NCI-H2196 treated with DMSO at 0.1 percent for 48 hours (cell line): ENCODE results near the gene RSPH6A.

Experiments used
- DNase-seq: peaks from one replicate; lab custom pipeline; 2025; ENCODE audit not compliant: unreplicated experiment; lab: John Stamatoyannopoulos, UW

RSPH6A gene

GRCh38 chr19:45781214-45782161, 33.6 kb downstream of the RSPH6A start:
- DNase-seq: peak; percentile 68

DNA sequence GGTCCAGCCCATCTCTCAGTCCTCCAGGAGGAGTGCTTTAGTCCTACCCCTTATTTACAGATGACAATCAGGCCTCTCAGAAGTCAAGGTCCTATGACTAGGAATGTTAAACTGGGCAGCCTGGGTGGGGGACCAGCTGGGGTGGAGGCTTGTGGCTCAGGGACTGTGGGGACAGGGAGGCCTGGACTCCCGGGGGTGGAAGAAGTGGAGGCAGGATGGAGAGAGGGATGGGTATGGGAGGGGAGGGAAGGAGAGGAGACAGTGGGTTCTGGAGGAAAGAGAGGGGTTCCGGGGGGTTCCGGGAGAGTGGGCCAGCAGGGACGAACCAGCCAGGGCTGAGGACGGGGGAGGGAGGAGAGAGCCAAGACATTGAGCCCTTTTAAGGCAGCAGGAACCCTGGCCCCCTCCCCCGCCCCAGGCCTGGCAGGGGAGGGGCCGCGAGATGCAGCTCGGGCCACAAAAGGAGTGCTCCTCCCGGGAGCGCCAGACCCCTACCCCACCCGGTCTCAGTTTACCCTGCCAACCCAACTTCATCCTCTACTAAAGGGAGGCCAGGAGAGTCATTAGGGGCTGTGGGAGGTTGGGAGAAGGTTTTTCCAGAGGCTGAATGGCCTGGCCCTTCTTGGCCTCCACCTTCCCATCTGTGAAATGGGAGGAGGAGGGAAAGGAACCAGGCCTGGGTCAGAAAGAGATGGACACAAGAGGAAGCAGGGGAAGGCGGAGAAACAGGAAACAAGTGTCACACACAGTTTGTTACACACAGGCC, 34.5 kb downstream of the RSPH6A start:
- no peak for DNase-seq

DNA sequence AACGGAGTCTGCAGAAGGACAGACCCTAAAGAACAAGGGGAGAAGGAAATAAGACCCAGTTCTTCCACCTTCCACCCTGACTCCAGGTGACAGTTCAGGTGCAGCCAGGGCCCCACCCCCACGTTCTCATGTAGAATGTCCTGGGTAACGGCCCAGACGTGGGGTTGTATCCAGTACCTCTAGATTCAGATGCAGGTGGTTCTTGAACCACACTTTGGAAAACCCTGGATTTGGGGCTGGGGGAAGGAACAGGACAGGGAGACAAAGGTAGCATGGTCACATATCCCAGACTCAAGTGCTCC, 35.0 kb downstream of the RSPH6A start:
- DNase-seq: no peak

- DNase-seq: peak; percentile 75
These were observed 35.6 kb downstream of the RSPH6A start for GRCh38 chr19:45779231-45780145.

DNA sequence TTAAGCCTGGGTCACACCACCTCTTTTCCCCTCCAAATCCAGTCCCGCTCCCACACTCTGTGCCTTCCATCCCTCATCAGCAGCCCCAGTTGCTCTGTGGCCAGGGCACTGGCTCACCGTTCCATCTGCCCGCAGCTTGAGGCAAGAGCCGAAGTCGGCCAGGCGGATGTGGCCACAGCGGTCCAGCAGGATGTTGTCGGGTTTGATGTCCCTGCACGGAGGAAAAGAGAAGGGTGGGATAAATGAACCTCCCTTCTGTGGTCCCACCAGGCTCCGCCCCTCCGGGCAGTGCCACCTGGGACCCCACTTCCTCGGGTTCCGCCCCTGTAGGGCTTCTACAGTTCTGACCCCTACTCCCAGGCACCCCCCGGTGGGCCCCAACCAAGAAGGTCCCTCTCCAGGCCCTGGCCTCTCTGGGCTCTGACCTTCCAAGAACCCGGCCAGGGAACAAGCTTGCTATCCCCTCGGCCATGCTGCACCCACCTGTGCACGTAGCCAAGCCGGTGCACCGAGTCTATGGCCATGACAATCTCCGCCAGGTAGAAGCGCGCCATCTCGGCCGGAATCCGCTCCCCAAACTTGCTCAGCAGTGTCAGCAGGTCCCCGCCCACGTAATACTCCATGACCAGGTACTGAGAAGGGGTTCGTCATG, 37.0 kb downstream of the RSPH6A start:
- no peak for DNase-seq

GRCh38 chr19:45777395-45777961, 37.6 kb downstream of the RSPH6A start:
- no peak for DNase-seq

GRCh38 chr19:45774765-45775164, 40.3 kb downstream of the RSPH6A start:
- no peak for DNase-seq

DNA sequence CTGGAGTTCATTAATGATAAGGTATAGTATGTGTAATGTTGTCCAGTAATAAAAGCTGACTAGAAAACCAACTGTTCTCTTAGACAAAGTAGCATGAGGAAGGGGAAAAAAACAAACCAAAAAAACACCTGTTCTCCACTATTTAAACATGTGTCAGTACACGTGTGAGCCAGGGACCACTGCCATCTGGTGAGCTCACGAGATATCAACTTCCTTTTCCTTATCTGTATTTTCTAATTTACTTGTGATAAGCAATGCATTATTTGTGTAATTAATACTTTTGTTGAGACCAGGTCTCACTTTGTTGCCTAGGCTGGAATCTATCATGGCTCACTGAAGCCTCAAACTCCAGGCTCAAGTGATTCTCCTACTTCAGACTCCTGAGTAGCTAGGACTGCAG, 41.7 kb downstream of the RSPH6A start:
- no peak for DNase-seq

- DNase-seq: no peak
These were observed 42.2 kb downstream of the RSPH6A start for GRCh38 chr19:45772912-45773311.

GRCh38 chr19:45772130-45772840, 42.8 kb downstream of the RSPH6A start:
- no peak for DNase-seq

DNA sequence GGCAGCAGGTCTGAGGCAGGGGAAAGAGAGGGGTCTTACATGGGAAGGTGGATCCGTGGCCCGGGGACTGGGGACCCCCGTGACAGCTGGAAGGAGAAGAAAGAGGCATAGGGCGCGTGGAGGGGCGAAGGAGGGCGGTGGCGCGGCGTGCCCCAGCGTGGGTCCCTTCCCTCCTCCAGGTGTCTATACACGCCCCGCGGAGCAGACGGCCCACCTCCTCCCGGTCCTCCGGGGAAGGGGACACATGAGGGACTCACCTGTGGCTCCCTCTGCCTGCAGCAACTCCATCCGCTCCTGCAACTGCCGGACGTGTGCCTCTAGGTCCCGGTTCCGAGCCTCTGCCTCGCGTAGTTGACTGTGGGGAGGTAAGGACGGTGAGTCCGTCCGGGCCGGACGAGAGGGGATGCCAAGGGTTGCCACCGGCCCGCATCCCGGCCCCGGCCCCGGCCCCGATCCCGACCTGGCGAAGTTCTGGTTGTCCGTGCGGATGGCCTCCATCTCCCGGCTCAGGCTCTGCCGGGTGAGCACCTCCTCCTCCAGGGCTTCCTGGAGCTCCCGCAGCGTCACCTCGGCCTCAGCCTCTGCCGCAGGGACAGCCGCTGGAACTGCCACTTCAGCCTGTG, 43.7 kb downstream of the RSPH6A start:
- DNase-seq: no peak

- peak; percentile 96 for DNase-seq
These were observed 44.7 kb downstream of the RSPH6A start for GRCh38 chr19:45770192-45771101.

DNA sequence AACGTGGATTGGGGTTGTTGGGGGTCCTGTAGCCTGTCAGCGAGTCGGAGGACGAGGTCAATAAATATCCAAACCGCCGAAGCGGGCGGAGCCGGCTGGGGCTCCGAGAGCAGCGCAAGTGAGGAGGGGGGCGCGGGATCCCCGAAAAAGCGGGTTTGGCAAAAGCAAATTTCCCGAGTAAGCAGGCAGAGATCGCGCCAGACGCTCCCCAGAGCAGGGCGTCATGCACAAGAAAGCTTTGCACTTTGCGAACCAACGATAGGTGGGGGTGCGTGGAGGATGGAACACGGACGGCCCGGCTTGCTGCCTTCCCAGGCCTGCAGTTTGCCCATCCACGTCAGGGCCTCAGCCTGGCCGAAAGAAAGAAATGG, 45.3 kb downstream of the RSPH6A start:
- DNase-seq: no peak

DNA sequence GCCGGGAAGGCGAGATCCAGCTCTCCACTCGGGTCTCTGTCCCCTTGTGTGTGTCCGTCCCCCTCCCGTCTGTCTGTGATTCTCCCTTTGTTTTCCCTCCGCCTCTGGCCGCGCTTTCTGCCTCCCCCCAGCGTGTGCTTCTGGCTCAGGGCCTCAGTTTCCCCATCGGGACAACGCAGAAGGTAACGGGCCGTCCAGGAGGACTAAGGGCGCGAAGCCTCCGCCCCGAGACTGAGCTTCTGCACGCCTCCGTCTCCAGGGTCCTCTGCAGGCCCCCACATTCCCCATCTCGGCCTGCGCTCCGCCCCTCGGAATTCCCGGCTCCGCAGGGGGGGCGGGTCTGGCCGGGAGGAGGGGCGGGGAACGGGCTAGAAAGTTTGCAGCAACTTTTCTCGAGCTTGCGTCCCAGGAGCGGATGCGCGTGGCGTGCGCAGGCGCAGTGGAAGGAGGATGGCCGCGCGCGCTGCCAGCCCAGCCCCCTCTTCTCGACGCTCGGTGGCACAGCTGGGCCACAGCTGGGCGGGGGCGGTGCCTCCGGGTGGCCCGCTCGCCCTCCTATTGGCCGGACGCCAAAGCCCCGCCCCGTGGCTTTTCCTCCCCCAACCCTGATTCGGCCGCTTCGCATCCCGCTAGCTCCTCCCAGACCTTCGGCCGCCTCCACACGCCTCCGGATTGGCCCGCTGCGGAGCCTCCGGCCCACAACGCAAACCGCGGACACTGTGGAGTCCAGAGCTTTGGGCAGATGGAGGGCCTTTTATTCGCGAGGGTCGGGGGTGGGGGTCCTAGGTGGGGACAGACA, 45.9 kb downstream of the RSPH6A start, which contains the start of gene SIX5:
TSS of gene SIX5 (minus strand) at position 269 of the 799 bp plus-strand sequence. CDS start 408 bp downstream, outside the sequence.
- peak; percentile 90 for DNase-seq

DNA sequence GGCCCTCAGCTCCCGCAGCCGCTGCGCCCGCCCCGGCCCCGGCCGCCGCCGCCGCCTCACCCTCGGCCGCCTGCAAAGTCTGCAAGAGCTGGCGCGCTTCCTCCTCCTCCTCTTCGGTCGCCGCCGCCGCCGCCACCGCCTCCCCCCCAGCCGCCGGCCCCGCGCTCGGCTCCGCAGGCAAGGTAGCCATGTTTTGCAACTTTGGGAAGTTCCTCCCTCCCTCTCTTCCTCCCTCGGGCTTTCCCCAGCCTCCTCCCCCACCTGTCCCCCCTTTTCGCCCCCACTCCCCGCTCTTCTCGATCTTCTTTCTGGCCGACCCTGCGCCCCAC, 46.5 kb downstream of the RSPH6A start:
- no peak for DNase-seq

DNA sequence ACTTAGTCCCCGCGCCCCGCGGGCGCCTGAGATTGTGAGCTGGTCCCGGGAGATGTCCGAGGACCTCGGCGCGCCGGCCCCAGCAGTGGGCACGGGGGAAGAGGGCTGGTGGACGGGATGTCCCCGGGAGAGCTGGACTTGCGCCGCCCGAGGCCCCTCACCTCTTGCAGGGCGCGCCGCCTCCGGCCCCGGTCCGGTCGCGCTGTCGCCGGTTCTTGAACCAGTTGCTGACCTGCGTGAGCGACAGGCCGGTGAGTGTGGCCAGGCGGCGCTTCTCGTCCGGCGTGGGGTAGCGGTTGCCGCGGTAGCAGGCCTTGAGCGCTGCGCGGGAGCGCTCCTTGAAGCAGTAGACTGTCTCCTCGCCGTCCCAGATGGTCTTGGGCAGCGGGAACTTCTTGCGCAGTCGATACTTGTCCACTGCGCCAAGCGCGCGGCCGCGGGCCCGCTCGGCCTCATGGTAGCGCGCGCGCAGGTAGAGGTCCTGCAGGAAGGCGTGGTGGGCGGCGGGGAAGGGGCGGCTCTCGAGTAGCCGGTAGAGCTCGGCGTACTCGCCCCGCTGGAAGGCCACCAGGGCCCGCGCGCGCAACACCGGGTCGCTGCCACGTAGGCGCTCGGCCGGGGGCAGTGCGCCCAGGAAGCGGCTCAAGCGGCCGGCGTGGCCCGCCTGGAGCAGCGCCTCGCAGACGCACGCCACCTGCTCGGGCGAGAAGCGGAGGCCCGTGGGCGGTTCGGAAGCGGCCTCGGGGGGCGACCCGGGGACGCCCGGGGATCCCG, 47.0 kb downstream of the RSPH6A start:
- no peak for DNase-seq

- peak; percentile 18 for DNase-seq
These were observed 47.7 kb downstream of the RSPH6A start for GRCh38 chr19:45767410-45767880.
